ENCODE measurements around the gene PSMC5. TPM values are rescaled to one million over a fixed set of nuclear protein-coding genes. Genes with fewer than 3 reads are reported as not detected.
"Not testable (repeated sequence)": the region's sequence is repeated elsewhere in the genome, so short reads cannot be mapped to it uniquely, and the experiment has no call there.

PSMC5 gene
- total RNA-seq, 3 donors from 2014 or later = 98.3 to 110 (median 104) TPM

GRCh38 chr17:63786117-63786516 lies 41.1 kb upstream of the PSMC5 start:
- Histone ChIP-seq H3K9me3 (no peaks in the 10 kb centered on the region), H3K36me3 (no peaks in the 10 kb centered on the region), H3K4me1 (no peaks in the 10 kb centered on the region), H3K27ac (no peak overlapping the region), H3K4me3 (no peak overlapping the region), H3K27me3 (no peaks in the 10 kb centered on the region)
- TF ChIP-seq CTCF (IDR thresholded peaks at IDR 0.05) = no peak
- no peak for DNase-seq (ENCODE audit: low spot score in 2 of 2)
- intact Hi-C loops (cut with DNase I; ENCODE audit: low total_unique reads) = no loop called here

GRCh38 chr17:63786971-63787711 lies 40.1 kb upstream of the PSMC5 start:
- Histone ChIP-seq H3K36me3 (no peaks in the 10 kb centered on the region), H3K9me3 (no peaks in the 10 kb centered on the region), H3K4me3 (no peak overlapping the region), H3K27ac (no peak overlapping the region), H3K27me3 (no peaks in the 10 kb centered on the region), H3K4me1 (no peaks in the 10 kb centered on the region)
- no peak for DNase-seq (ENCODE audit: low spot score in 2 of 2)
- intact Hi-C loops (cut with DNase I; ENCODE audit: low total_unique reads) = no loop called here
- TF ChIP-seq POLR2AphosphoS5 (IDR thresholded peaks at IDR 0.05) (no peak), CTCF (IDR thresholded peaks at IDR 0.05) (no peak), POLR2A (IDR thresholded peaks at IDR 0.05) (no peak)

DNA sequence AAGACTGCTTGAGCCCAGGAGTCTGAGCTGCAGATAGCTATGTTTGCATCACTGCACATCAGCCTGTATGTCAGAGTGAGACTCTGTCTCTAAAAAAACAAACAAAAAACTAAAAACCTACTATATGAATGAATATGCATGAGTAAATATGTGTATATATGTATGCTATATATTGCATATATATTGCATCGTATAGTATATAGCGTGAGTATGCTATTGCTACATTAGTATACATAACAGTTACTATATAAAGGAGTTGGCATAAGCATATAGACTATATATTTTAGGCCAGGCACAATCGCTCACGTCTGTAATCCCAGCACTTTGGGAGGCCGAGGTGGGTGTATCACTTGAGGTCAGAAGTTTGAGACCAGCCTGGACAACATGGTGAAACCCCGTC lies 37.2 kb upstream of the PSMC5 start:
- no peaks in the 10 kb centered on the region for H3K9me3 ChIP-seq
- H3K27me3 ChIP-seq = no peaks in the 10 kb centered on the region
- TF ChIP-seq POLR2AphosphoS5 (IDR thresholded peaks at IDR 0.05) (no peak), CTCF (IDR thresholded peaks at IDR 0.05) (no peak), POLR2A (IDR thresholded peaks at IDR 0.05) (no peak)
- H3K36me3 ChIP-seq = no peaks in the 10 kb centered on the region
- H3K27ac ChIP-seq = no peak overlapping the region
- intact Hi-C loops (cut with DNase I; ENCODE audit: low total_unique reads) = no loop called here
- no peak for DNase-seq (ENCODE audit: low spot score in 2 of 2)
- H3K4me1 ChIP-seq = no peaks in the 10 kb centered on the region
- no peak overlapping the region for H3K4me3 ChIP-seq

GRCh38 chr17:63792055-63792729 lies 35.0 kb upstream of the PSMC5 start:
- Histone ChIP-seq H3K27me3 (no peaks in the 10 kb centered on the region), H3K4me1 (no peaks in the 10 kb centered on the region), H3K36me3 (no peaks in the 10 kb centered on the region), H3K27ac (no peak overlapping the region), H3K4me3 (no peak overlapping the region), H3K9me3 (no peaks in the 10 kb centered on the region)
- intact Hi-C loops (cut with DNase I; ENCODE audit: low total_unique reads) = no loop called here
- DNase-seq (ENCODE audit: low spot score in 2 of 2) = no peak
- TF ChIP-seq CTCF (IDR thresholded peaks at IDR 0.05) (no peak), POLR2AphosphoS5 (IDR thresholded peaks at IDR 0.05) (no peak), POLR2A (IDR thresholded peaks at IDR 0.05) (no peak)

DNA sequence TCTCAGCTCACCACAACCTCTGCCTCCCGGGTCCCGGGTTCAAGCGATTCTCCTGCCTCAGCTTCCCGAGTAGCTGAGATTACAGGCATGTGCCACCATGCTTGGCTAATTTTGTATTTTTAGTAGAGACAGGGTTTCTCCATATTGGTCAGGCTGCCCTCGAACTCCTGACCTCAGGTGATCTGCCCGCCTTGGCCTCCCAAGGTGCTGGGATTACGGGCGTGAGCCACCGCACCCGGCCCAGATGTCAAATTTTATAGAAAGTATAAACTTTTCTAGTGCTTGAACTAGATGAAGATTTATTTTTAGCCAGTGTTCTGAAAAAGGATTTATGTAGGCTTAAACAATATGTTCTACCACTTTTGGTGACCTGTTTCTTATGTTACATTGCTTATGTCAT lies 30.9 kb upstream of the PSMC5 start:
- intact Hi-C loops (cut with DNase I; ENCODE audit: low total_unique reads); H3K9me3 ChIP-seq; H3K27ac ChIP-seq; H3K4me1 ChIP-seq; H3K36me3 ChIP-seq; H3K4me3 ChIP-seq; DNase-seq (ENCODE audit: low spot score in 2 of 2); H3K27me3 ChIP-seq: not testable (repeated sequence)

Measured in breast epithelium (tissue), 4 donors.